Fibroblast of the conjunctiva (primary cell): Measurements from ENCODE around the gene DPRX.

ENCODE experiments used
- DNase-seq: peaks from one replicate; pipeline ENCODE4 v3.0.0-alpha.2; 2010; ENCODE audit warnings: low read depth

DPRX gene, protein sequence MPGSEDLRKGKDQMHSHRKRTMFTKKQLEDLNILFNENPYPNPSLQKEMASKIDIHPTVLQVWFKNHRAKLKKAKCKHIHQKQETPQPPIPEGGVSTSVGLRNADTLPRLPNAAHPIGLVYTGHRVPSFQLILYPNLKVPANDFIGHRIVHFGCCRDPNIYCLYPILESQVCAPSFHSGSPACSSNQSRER

DNA sequence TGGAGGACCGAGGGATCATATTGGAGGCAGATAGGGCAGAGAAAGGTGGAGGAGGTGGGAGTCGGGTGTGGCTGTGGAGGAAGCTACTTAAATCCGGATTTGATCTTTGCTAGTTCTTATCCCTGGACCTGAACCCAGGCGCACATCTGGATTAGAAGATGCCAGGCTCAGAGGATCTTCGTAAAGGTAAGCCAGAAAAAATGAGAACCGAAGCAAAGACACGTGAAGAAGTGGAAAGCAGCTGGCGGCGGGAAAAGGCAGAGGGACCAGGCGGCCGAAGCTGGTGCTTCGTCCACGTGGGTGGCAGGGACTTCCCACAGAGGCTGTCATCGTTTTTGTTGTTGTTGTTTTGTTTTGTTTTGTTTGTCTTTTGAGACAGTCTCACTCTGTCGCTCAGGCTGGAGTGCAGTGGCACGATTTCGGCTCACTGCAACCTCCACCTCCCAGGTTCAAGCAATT lies at the start of gene DPRX:
TSS of gene DPRX (plus strand) at position 51 of the 459 bp plus-strand sequence. CDS start at position 159, 108 bp downstream.
- no peak for DNase-seq

DNA sequence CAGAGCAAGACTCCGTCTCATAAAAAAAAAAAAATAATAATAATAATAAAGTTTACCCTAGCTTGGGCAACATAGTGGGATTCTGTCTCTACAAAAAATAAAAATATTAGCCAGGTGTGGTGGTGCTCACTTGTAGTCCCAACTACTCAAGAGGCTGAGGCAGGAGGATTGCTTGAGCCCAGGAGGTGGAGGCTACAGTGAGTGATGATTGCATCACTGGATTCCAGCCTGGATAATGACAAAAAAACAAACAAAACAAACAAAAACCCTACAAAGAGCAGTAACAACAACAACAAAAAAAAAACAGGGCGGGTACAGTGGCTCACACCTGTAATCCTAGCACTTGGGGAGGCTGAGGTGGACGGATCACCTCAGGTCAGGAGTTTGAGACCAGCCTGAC lies 48.6 kb upstream of the DPRX start:
- DNase-seq, result no peak

DNA sequence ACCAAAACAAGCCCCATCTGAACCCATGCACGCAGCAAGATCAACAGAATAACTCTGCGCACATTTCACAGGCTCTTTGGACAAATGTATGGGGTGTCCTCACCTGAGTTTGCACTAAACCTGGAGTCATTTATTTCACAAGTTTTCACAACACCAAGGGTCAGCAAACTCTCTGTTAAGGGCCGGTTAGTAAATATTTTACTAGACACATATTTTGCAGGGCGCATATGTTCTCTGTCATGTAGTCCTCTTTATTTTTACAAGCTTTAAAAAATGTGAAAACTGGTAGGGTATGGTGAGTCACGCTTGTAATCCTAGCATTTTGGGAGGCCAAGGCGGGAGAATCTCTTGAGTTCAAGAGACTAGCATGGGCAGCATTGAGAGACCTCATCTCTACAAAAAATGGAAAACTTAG lies 45.5 kb upstream of the DPRX start:
- no peak for DNase-seq

DNA sequence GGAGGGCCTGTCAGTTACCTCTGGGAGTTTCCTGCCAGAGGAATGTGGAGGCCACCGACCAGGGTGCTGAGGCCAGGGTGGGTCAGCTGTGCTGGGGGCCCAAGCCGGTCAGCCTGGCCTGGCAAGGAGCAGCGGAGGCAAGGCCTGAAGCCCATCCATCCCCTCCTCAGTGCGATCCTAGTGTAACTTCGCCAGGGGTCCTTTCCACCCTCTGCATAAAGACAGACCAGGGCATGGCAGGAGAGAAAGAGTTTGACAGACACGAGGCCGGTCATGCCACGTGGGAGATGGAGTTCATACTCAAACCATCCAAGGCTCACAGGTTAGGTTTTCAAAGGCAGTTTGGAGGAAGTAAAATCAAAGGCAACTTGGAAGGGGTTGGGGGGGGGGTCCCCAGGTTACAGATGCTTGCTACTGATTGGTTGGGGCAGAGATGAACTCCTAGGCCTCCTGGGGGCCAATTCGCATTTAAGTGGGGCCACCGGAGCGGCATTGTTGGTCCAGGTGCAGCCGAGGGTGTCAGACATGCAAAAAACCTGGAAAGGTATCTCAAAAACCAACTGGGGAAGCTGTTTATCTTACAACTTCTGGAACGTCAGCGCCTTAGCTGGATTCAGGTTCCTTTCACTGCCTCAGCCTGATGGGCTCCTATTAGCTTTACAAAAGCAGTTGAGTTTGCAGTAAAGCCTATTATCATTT lies 36.8 kb upstream of the DPRX start:
- DNase-seq, result no peak

DNA sequence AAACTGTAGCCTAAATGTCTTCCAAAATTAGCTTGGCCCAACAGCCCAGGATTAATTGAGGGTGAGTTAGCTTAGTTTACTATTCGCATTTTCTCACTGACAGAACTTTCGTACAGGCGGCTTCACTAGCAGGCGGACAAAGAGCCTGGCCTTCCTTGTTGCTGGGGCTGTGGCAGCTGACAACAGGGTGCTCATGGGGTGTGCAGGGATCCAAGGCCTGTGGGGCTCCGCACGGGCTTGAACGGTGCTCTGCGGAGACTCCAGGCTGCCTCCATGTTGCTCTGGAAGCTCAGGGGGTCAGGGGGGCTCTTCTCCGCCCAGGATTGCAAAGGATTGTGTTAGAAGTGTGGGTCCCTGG lies 36.3 kb upstream of the DPRX start:
- DNase-seq, result no peak

DNA sequence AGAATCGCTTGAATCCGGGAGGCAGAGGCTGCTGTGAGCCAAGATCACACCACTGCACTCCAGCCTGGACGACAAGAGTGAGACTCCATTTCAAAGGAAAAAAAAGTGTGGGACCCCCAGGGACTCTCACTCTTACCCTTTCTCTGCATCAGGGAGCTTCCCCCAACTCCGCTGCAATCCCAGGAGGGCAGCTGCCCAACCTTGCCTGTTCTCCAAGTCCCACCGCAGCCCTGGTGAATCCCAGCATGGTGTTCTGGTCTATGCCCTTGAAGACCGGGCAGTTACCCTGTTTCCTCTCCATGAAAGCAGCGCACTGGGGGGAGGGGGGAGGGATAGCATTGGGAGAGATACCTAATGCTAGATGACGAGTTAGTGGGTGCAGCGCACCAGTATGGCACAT lies 35.7 kb upstream of the DPRX start:
- DNase-seq, result no peak

DNA sequence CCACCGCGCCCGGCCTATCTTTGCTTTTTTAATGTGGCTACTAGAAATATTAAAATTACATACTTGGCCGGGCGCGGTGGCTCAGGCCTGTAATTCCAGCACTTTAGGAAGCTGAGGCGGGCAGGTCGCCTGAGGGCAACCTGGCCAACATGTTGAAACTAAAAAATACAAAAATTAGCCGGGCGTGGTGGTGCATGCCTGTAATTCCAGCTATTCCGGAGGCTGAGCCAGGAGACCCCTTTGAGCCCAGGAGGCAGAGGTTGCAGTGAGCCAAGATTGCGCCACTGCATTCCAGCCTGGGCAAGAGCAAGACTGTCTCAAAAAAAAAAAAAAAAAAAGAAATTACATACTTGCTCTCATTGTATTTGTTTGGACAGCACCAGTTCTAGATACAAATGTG lies 34.8 kb upstream of the DPRX start:
- DNase-seq, result no peak

DNA sequence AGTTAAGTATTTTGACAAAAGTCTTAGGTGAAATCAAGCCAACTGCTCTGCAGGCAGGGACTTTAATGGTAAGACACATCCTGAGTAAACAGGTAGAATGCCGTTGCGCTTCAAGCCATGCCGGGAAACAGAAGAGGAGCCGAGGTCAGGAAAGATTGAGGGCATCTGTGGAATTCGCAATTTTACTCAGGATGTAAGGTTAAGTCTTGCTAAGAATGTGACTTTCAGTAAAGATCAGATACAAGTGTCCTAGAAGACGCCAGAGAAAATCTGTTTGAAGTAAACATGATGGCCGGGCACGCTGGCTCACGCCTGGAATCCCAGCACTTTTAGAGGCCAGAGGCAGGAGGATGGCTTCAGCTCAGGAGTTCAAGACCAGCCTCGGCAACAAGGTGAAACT lies 33.4 kb upstream of the DPRX start:
- no peak for DNase-seq

DNA sequence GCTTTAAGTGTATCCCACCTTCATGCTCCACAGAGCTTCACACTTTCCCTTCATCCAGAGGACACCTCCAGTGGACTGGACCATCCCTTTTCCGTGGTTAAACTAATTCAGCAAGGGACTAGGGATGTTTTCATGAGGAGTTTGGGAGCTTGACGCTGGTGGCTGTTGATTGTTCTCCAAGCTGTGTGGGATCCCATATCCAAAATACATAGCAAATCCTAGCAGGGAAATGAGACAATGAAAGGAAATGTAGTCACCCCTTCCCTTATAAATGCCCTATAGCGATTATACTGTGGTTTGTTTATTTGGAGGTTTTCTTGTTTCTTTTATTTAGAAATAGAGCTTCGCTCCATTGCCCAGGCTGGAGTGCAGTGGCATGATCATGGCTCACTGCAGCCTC lies 31.6 kb upstream of the DPRX start:
- DNase-seq, result no peak

DNA sequence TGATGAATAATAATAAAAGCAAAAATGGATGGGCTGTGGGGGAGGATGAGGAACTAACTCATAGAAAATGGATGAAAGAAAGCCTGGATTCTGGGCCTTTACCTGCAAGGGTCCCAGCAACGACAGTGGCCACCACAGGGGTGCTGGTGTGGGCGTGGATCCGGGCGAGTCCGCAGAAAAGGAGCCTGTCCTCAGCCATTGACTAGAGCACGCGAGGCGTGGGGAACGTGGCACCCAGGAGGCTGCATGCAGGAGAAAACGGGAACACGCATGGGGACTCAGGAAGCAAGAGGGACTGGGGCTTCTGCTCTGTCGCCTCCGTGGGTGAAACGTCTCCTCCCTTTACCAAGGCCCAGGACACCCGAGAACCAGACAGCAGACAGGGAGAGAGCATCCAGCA lies 25.8 kb upstream of the DPRX start:
- DNase-seq, result no peak

DNA sequence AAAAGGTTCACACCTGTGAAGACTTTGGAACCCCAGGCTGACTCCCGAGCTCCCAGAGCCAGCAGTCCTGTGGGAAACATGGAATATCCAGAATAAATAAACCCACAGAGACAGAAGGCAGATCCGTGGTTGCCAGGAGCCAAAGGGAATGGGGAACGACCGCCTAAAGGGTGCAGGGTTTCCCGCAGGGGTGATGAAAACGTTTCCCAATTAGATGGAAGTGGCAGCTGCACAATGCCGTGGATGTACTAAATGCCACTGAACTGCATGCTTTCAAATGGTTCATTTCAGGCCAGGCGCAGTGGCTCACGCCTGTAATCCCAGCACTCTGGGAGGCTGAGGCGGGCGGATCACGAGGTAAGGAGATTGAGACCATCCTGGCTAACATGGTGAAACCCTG lies 23.4 kb upstream of the DPRX start:
- no peak for DNase-seq

DNA sequence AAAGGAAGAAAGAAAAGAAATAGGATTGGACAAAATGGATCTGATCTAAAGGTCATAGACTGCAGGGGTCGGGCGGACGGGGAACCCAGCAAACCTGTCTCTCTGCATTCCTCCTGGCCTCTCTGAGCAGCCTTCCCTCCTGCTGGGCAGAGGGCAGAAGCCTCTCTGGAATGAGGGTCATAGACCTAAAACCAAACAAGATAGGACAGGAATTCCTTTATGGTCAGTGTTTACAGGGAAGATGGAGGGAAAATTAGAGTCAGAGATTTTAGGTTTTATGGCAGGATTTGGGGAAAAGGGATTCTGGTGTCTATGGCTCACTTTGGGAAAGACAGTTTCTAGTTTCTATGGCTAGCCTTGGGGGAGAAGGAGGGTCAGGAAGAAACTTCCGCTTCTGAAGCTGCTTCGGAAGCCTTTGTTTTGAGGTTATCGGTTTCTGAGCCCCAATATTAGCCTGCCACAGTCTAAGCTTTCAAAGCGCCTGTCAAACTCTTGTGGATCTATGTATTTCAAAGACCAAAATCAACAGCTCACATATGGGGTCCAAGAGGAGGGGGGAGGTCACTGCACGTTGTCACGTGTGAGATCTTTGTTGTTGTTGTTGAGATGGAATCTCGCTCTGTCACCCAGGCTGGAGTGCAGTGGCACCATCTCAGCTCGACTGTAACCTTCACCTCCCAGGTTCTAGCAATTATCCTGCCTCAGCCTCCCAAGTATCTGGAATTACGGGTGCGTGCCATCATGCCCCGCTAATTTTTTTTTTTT lies 18.9 kb upstream of the DPRX start:
- no peak for DNase-seq

DNA sequence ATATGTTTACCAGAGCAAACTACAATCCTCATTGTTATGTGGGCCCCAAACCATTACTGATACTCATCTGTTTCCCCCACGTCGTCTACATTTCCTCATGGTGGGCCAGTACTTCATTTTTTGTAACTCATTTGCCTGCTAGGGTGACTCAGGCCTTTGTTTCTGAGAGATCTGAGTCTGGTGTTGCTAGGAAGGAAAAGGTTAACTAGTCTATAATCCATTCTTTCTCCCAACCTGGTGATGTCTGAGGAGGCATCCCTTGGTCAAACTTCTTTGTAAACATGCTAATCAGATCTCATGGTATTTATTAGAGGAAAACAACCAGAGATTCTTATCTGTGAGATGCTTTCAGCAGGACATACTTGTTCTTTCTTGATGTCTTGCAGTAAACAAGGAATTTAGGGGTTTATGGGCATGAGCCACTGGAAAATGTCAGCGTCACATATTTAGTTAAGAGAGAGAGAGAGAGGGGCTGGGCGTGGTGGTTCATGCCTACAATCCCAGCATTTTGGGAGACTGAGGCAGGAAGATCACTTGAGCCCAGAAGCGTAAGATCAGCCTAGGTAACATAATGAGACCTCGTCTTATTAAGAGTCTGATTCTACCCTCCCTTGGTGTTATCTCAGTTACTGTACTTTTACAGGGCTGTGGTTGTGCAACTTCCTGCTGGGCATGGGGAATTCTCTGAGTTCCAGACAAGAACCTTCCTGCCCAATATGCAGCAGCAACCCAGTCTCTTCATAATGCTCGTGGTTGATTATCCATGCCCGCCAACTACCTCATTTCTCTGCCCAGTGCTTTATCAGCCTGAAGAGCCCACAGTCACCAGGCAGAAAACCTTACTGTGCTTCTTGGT lies 9.7 kb upstream of the DPRX start:
- DNase-seq, result no peak

DNA sequence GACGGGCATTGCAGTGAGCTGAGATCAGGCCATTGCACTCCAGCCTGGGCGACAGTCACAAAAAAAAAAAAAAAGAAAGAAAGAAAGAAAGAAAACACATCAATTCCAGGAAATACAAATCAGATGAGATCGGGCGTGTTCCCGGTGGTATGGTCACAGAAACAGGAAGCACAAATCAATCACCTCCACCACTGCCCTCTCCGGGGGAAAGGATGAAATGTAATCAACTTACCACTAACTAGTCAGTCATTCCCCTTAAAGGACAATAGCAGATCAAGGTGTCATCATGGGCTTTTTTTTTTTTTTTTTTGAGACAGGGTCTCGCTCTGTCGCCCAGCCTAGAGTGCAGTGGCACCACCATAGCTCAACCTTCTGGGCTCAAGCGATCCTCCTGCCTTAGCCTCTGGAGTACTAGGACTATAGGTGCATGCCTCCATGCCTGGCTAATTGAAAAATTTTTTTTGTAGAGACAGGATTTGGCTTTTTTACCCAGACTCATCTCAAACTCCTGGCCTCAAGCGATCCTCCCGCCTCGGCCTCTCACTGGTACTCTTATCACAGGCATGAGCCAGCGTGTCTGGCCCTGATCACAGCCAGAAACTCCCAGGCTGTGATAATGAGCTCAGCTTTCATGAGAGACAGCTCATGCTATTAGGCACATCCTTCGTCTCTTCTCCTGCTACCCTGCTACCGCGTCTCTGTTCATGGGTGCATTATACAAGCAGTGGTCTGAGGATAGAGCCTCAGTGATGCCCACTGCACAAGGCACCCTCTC lies 6.8 kb upstream of the DPRX start:
- no peak for DNase-seq

DNA sequence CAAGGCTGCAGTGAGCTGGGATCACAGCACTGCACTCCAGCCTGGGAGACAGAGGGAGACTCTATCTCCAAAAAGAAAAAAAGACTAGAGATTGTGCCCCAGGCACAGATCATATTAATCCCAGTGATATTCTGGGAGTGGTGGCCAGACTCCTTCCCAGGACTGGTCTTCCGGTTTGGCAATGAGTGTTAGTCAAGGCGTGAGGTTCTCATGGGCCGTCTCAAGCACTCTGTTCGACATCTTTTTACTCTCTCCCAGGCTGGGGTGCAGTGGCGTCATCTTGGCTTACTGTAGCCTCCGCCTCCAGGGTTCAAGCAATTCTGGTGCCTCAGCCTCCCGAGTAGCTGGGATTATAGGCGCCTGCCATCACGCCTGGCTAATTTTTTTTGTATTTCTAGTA lies 5.3 kb upstream of the DPRX start:
- DNase-seq, result no peak

DNA sequence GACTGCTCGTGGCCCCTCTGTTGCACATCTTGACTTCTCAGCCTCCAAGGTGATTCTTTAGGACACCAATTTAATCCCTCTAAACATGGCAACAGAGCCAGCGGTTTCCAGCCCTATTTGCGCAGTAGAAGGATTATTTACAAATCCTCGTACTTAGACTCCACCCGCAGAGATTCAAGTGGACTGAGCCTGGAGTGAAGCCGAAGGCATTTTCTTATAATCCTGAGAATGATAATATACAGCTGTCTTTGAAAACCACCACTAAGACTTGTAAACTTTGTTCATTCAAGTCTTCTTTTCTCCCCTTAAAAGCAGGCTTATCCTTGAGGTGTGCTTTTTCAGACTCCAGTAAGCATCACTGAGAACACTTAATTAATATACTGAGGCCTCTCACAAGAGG lies 4.8 kb upstream of the DPRX start:
- DNase-seq, result no peak

DNA sequence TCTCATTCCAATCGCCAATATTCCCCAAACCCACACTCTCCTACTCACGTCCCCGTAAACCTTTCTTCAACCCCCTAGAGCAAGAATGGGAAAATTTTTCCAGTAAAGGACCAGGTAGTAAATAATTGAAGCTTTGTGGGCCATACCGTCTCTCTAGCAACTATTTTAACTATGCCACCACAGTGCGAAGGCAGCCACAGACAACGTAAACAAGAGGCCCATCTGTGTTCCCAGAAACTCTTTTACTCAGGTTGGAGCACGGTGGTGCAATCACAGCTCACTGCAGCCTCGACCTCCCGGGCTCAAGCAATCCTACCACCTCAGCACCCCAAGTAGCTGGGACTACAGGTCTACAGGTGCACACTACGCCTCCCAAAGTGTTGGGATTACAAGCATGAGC lies 3.0 kb downstream of the DPRX start:
- no peak for DNase-seq

DNA sequence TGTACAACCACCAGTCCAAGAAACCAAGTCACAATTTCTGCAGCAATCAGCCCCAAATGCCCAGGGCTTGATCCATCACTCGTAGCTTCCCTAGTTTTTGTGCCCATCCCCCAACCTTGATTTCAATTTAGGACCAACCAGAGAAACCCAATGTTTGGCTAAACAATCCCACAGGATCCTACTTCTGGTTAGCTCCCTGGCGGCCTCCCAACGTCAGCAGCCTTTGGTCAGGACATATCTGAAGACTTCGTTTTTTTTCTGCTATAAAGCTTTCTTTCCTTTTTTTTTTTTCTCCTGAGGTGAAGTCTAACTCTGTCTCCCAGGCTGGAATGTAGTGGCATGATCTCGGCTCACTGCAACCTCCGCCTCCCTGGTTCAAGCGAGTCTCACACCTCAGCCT lies 7.7 kb downstream of the DPRX start:
- DNase-seq, result no peak

DNA sequence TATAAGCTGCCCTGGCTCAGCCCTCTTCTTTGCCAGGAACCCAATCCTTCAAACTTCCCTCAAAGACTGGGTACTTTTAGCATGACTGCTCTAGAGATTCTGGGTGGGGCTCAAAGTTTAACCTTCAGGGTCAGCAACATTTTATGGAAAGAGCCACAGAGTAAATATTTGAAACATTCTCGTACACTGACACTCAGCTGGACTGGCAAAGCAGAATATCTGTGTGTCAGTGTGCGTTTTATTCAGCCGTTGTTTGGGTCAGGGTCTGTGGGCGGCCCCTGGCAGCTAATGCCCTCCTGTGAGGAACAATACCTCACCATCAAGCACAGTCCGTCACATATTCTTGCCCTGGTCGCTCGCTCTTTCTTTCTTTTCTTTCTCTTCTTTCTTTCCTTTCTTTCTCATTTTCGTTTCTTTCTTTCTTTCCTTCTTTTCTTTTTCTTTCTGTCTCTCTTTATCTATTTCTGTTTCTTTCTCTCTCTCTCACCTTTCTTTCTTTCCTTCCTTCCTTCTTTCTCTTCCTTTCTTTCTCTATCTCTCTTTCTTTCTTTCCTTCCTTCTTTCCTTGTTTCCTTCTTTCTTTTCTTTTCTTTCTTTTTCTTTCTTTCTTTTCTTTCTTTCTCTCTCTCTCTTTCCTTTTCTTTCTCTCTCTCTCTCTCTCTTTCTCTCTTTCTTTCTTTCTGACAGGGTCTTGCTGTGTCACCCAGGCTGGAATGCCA lies 10.7 kb downstream of the DPRX start:
- no peak for DNase-seq

DNA sequence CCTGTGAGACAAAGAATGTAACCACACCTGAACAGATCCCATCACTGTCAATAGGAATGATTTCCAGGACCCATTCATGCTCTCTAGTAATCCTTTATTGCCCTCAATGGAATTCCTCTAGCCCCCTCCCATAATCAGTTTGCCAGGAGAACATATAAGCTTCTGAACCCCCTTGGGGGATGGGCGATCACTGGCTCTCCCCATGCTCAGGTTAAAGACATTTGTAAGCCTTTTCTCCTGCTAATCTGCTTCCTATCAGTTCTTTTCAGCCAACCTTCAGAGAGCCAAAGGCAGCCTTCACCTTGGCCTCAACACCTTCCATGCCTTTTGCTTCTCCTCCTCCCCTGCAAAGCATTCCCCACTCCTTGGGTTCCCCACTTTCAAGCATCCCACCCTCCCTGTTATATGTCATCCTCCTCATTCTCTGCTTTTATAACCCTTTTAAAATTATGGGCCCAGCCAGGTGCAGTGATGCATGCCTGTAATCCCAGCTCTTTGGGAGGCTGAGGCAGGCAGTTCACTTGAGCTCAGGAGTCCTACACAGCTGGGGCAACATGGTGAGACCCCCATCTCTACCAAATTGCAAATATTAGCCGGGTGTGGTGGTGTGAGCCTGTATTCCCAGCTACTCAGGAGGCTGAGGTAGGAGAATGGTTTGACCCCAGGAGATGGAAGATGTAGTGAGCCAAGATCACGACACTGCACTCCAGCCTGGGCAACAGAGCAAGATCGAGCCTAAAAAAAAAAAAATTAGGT lies 12.4 kb downstream of the DPRX start:
- DNase-seq, result no peak
